Measurements from ENCODE around the gene NRL. TPM values are rescaled to one million over a fixed set of nuclear protein-coding genes. Genes with fewer than 3 reads are reported as not detected.

NRL gene
- total RNA-seq, 1 experiment from 2014 or later = 2.3 TPM

DNA sequence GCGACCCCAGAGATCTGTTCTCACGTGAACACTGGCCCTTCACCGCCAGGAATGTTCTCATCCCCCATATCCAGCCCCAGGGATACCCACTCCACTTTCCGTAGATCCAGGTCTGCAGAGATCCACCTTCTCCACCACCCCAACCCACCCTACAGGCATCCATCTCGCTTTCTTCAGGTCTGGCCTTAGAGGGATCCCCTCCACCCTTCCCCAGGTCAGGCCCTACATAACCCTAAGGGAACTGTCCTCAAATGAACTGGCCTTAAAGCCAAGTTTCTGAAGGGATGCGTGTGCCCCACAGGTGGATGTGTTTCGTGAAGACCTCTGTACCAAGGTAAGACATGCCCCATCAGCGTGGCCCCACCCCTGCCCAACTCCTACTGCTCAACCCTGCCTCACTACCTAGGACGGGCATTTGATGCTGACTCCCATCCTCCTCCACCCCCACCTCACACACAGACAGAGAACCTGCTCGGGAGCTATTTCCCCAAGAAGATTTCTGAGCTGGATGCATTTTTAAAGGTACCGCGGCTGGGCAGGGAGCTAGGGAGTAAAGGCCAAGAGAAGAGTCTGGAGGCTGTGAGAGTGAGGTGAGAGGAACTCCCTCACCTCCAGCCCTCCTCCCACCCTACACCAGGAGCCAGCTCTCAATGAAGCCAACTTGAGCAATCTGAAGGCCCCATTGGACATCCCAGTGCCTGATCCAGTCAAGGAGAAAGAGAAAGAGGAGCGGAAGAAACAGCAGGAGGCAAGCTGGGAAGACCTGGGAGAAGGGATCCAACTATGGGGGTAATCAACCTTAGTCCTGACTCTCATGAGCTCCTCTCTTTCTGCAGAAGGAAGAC, 22.2 kb upstream of the NRL start:
- no peak overlapping the region for H2AFZ ChIP-seq

DNA sequence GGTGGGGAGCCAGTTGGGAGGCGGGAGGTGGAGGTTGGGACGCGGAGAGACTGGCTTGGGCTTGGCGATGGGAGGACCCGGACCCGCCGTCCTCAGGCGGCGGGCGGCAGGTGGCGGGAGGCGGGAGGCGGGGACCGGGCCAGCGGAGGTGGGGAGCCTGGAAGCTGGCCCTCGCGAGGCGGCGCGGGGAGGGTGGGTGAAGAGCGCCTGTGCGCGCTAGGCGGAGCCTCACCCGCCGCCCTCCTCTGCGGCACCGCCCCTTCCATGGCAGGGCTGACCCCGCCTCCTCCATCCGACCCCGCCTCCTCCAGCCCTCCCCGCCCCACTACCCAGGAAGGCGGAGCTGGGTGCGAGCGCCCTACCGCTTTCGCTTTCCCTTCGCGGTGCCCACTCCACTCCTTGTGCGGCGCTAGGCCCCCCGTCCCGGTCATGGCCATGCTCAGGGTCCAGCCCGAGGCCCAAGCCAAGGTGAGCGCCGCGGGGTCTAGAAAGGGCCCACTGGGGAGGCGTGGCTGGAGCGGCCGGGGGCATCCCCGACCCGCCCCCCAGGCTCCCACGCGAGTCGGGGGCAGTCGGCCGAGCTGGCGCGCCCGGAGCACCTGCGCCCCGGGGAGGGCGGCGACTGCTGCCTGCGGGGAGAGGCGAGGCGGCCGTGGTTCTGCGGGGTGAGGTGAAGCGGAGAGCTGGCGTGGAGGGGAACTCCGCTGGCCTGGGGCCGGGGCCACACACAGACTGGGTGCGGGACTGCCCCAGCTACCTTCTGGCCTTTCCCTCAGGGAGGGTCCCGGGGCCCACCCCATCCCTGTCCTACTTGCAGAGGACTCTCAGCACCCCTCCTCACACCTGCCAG, 21.3 kb upstream of the NRL start, which contains the start of gene PSME1:
TSS of gene PSME1 (plus strand) at position 361 of the 850 bp plus-strand sequence. CDS start at position 430, 69 bp downstream.
- POLR2A ChIA-PET (ENCODE audit: unreplicated experiment) = interaction anchor here (0.5 to 1.4 kb wide), 5 partner anchors 21 to 107 kb away, joined by 3 to 13 read pairs (median 5); partner anchors contain the start of genes DCAF11, NRL and TINF2
- no TSS peak for BruUV-seq (replicated peaks)
- Histone ChIP-seq H3K9me3 (ENCODE audit: insufficient read depth, low read depth) (no peaks in the 10 kb centered on the region), H3K4me1 (replicated peaks; ENCODE audit: insufficient read depth) (peaks cover 20% of the 10 kb centered on the region), H3K4me3 (peak within 1 kb of the TSS; percentile 87), H4K20me1 (ENCODE audit: insufficient read depth) (no peaks in the 10 kb centered on the region), H3K4me2 (peak within 1 kb of the TSS; percentile 84), H2AFZ (peak within 1 kb of the TSS; percentile 89), H3K36me3 (ENCODE audit: low read depth) (no peaks in the 10 kb centered on the region), H3K79me2 (ENCODE audit: low read depth) (peaks cover 21% of the 10 kb centered on the region), H3F3A (ENCODE audit: insufficient read depth, low read depth) (peaks cover 7% of the 10 kb centered on the region; the same call in 1 of the 2 replicates), H3K27me3 (ENCODE audit: insufficient read depth, low read depth) (no peaks in the 10 kb centered on the region), H3K9me2 (ENCODE audit: insufficient read depth) (no peaks in the 10 kb centered on the region), H3K27ac (peak within 1 kb of the TSS; percentile 27; the same call in 1 of the 2 replicates)
- peak; percentile 51 to 91 for DNase-seq
- TF ChIP-seq, protein P1, sequence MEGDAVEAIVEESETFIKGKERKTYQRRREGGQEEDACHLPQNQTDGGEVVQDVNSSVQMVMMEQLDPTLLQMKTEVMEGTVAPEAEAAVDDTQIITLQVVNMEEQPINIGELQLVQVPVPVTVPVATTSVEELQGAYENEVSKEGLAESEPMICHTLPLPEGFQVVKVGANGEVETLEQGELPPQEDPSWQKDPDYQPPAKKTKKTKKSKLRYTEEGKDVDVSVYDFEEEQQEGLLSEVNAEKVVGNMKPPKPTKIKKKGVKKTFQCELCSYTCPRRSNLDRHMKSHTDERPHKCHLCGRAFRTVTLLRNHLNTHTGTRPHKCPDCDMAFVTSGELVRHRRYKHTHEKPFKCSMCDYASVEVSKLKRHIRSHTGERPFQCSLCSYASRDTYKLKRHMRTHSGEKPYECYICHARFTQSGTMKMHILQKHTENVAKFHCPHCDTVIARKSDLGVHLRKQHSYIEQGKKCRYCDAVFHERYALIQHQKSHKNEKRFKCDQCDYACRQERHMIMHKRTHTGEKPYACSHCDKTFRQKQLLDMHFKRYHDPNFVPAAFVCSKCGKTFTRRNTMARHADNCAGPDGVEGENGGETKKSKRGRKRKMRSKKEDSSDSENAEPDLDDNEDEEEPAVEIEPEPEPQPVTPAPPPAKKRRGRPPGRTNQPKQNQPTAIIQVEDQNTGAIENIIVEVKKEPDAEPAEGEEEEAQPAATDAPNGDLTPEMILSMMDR (conservative IDR thresholded peaks at IDR 0.05) = no peak
- no peak for TF ChIP-seq EZH2 (IDR thresholded peaks at IDR 0.05; ENCODE audit: low read depth)
- CTCF ChIA-PET = interaction anchor here (0.6 to 1.4 kb wide), 3 partner anchors 22 to 78 kb away, joined by 4 to 6 read pairs (median 5); partner anchors contain the start of gene IRF9
- intact Hi-C loops (cut with micrococcal nuclease; ENCODE audit: unreplicated experiment) = no loop called here

More for the DNA sequence above, 22.2 kb upstream of the NRL start:
- Histone ChIP-seq H3K27me3 (ENCODE audit: insufficient read depth, low read depth) (no peaks in the 10 kb centered on the region), H4K20me1 (ENCODE audit: insufficient read depth) (no peaks in the 10 kb centered on the region), H3K79me2 (ENCODE audit: low read depth) (peaks cover 21% of the 10 kb centered on the region), H3K4me1 (replicated peaks; ENCODE audit: insufficient read depth) (peaks cover 20% of the 10 kb centered on the region), H3K36me3 (ENCODE audit: low read depth) (no peaks in the 10 kb centered on the region), H3K4me3 (peak overlapping the region; percentile 87), H3K27ac (no peak overlapping the region), H3K4me2 (peak overlapping the region; percentile 79), H3K9me3 (ENCODE audit: insufficient read depth, low read depth) (no peaks in the 10 kb centered on the region), H3F3A (ENCODE audit: insufficient read depth, low read depth) (peaks cover 10% of the 10 kb centered on the region), H3K9me2 (ENCODE audit: insufficient read depth) (no peaks in the 10 kb centered on the region)
- CTCF ChIA-PET = interaction anchor here (1.3 to 1.4 kb wide), 2 partner anchors 24 to 79 kb away, joined by 4 to 6 read pairs; partner anchors contain the start of gene IRF9
- BruUV-seq (replicated peaks) = TSS peak; percentile 50
- no peak for TF ChIP-seq EZH2 (IDR thresholded peaks at IDR 0.05; ENCODE audit: low read depth)
- TF ChIP-seq, protein P1 (conservative IDR thresholded peaks at IDR 0.05) = no peak
- POLR2A ChIA-PET (ENCODE audit: unreplicated experiment) = interaction anchor here (0.5 to 0.8 kb wide), 4 partner anchors 9 to 663 kb away, joined by 3 to 5 read pairs (median 4); partner anchors contain the start of gene TM9SF1
- no peak for DNase-seq
- intact Hi-C loops (cut with micrococcal nuclease; ENCODE audit: unreplicated experiment) = no loop called here

DNA sequence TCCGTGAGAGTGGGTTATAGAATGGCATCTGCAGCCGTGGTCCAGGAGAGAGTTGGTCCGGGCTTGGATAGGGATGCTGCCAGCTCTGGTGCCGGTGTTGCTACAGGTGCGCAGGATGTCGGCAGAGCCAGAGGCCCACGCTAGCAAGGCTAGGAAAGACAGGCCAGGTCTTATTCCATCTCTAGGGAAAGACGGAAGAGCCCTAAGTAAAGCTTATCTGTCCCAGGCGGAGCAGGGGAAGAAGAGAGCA, 20.8 kb upstream of the NRL start:
- peak overlapping the region; percentile 87 for H3K4me3 ChIP-seq
- ChIA-PET CTCF (interaction anchor here (1.3 kb wide), 1 partner anchor 25 kb away, joined by 6 read pairs; the partner anchor contains the start of gene IRF9), POLR2A (ENCODE audit: unreplicated experiment) (interaction anchor here (0.7 to 1.4 kb wide), 3 partner anchors 21 to 42 kb away, joined by 3 to 13 read pairs (median 4); partner anchors contain the start of genes DCAF11 and NRL)
- no peak for DNase-seq
- no peaks in the 10 kb centered on the region for H3K27me3 ChIP-seq (ENCODE audit: insufficient read depth, low read depth)
- no TSS peak for BruUV-seq (replicated peaks)
- H3F3A ChIP-seq (ENCODE audit: insufficient read depth, low read depth) = peaks cover 7% of the 10 kb centered on the region; the same call in 1 of the 2 replicates
- H3K4me2 ChIP-seq = peak overlapping the region; percentile 84
- H2AFZ ChIP-seq = peak overlapping the region; percentile 89
- intact Hi-C loops (cut with micrococcal nuclease; ENCODE audit: unreplicated experiment) = no loop called here
- no peaks in the 10 kb centered on the region for H3K9me2 ChIP-seq (ENCODE audit: insufficient read depth)
- H3K4me1 ChIP-seq (replicated peaks; ENCODE audit: insufficient read depth) = peaks cover 20% of the 10 kb centered on the region
- no peaks in the 10 kb centered on the region for H4K20me1 ChIP-seq (ENCODE audit: insufficient read depth)
- H3K9me3 ChIP-seq (ENCODE audit: insufficient read depth, low read depth) = no peaks in the 10 kb centered on the region
- H3K36me3 ChIP-seq (ENCODE audit: low read depth) = no peaks in the 10 kb centered on the region
- TF ChIP-seq, protein P1 (conservative IDR thresholded peaks at IDR 0.05) = no peak
- TF ChIP-seq EZH2 (IDR thresholded peaks at IDR 0.05; ENCODE audit: low read depth) = no peak
- H3K27ac ChIP-seq = peak overlapping the region; percentile 27; the same call in 1 of the 2 replicates
- peaks cover 21% of the 10 kb centered on the region for H3K79me2 ChIP-seq (ENCODE audit: low read depth)

All from PC-9 (cell line).